ENCODE data around the gene RICTOR.
"Not testable (repeated sequence)": the region's sequence is repeated elsewhere in the genome, so short reads cannot be mapped to it uniquely, and the experiment has no call there.

Gene RICTOR

DNA sequence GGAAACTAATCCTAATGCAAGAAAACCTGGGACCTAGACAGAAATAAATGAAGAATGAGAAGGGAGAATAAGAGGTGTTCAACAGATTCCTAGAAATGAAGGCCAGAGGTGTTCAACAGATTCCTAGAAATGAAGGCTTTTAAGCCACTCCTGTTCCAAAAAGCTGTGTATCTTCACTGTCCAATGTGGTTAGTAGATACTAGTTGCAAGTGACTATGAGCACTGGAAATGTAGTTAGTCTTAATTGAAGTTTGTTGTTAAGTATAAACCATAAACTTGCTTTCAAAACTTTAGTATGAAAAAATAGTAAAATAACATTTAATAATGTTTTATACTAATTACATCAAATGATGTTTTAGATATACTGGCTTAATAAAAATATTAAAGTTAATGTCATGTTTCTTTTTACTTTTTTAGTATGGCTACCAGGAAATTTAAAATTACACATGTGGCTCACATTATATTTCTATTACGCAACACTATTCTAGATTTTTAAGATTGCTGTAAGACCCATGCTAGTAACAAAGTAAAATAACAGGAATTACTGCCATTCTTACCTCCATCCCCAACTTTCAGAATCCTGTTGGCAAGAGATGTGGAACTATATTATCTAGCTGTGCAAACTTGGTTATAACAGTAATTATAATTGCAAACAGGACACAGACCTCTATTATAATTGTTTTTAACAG lies 57.5 kb downstream of the RICTOR start:
- Histone ChIP-seq H3K27ac (no peak overlapping the region), H3K27me3 (no peaks in the 10 kb centered on the region), H3K9me3 (peaks cover 9% of the 10 kb centered on the region), H3K4me1 (ENCODE audit: control insufficient read depth in 1 of 2, insufficient read depth in 1 of 2, low read depth in 1 of 2, low read length in 1 of 2) (peaks cover 0 to 15% of the 10 kb centered on the region in 2 experiments), H3K36me3 (peaks cover 49% of the 10 kb centered on the region), H3K4me3 (ENCODE audit: low read depth in 1 of 2, low read length in 1 of 2) (no peak overlapping the region)
- TF ChIP-seq, protein P1, sequence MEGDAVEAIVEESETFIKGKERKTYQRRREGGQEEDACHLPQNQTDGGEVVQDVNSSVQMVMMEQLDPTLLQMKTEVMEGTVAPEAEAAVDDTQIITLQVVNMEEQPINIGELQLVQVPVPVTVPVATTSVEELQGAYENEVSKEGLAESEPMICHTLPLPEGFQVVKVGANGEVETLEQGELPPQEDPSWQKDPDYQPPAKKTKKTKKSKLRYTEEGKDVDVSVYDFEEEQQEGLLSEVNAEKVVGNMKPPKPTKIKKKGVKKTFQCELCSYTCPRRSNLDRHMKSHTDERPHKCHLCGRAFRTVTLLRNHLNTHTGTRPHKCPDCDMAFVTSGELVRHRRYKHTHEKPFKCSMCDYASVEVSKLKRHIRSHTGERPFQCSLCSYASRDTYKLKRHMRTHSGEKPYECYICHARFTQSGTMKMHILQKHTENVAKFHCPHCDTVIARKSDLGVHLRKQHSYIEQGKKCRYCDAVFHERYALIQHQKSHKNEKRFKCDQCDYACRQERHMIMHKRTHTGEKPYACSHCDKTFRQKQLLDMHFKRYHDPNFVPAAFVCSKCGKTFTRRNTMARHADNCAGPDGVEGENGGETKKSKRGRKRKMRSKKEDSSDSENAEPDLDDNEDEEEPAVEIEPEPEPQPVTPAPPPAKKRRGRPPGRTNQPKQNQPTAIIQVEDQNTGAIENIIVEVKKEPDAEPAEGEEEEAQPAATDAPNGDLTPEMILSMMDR (IDR thresholded peaks at IDR 0.05) = no peak

DNA sequence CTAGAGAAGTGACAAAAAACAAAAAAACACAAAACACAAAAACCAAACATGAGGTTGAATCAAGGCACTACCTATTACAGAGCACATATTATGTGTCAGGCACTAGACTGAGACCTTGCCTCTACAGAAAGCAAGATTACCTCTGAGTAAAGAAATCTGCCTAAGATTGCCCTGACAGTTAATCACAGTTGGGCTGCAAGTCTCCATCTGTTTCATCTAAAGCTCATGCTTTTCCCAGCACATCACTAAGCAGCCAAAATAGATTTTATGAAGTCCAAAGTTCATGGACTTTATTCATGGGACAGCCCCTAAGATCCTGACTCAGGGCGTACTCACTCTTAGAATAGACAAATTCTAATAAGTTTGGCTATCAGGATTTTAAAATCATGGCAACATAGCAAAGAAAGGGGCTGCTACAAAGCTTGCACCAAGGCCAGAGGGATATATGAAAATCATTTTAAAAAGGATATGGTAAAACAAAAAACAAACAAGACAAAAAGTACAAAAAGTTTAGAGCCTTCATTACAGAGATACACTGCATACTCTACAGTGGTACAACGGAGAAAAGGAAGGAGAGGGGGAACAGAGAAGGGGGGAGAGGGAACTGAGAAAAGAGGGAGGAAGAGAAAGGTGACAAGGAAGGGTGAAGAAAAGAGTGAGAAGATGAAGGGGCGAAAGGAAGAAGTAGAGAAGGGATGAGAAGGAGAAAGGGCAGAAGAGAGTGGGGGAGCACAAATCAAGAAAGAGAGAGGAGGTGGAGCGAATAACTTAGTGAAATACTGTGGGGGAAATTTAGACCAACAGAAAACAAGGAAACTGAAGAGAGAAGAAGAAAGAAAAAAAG lies 58.2 kb downstream of the RICTOR start:
- H3K4me1 ChIP-seq (ENCODE audit: control insufficient read depth in 1 of 2, insufficient read depth in 1 of 2, low read depth in 1 of 2, low read length in 1 of 2) = peaks cover 0 to 10% of the 10 kb centered on the region in 2 experiments
- no peaks in the 10 kb centered on the region for H3K27me3 ChIP-seq
- TF ChIP-seq, protein P1 (IDR thresholded peaks at IDR 0.05) = no peak
- H3K9me3 ChIP-seq = peaks cover 10% of the 10 kb centered on the region
- H3K4me3 ChIP-seq (ENCODE audit: low read depth in 1 of 2, low read length in 1 of 2) = no peak overlapping the region
- H3K36me3 ChIP-seq = peaks cover 47% of the 10 kb centered on the region
- H3K27ac ChIP-seq = peak overlapping the region; percentile 46

GRCh38 chr5:39014561-39014960 lies 59.6 kb downstream of the RICTOR start:
- Histone ChIP-seq H3K27ac (no peak overlapping the region), H3K27me3 (no peaks in the 10 kb centered on the region), H3K4me1 (ENCODE audit: control insufficient read depth in 1 of 2, insufficient read depth in 1 of 2, low read depth in 1 of 2, low read length in 1 of 2) (peaks cover 0 to 3% of the 10 kb centered on the region in 2 experiments), H3K9me3 (peaks cover 10% of the 10 kb centered on the region), H3K4me3 (ENCODE audit: low read depth in 1 of 2, low read length in 1 of 2) (no peak overlapping the region), H3K36me3 (peaks cover 33% of the 10 kb centered on the region)
- TF ChIP-seq, protein P1 (IDR thresholded peaks at IDR 0.05) = no peak

GRCh38 chr5:39013938-39014337 lies 60.3 kb downstream of the RICTOR start:
- no peak overlapping the region for H3K4me3 ChIP-seq (ENCODE audit: low read depth in 1 of 2, low read length in 1 of 2)
- H3K27me3 ChIP-seq = no peaks in the 10 kb centered on the region
- TF ChIP-seq, protein P1 (IDR thresholded peaks at IDR 0.05) = no peak
- H3K36me3 ChIP-seq = peaks cover 26% of the 10 kb centered on the region
- H3K27ac ChIP-seq = peak overlapping the region; percentile 14
- H3K4me1 ChIP-seq (ENCODE audit: control insufficient read depth in 1 of 2, insufficient read depth in 1 of 2, low read depth in 1 of 2, low read length in 1 of 2) = peaks cover 0 to 3% of the 10 kb centered on the region in 2 experiments
- peaks cover 10% of the 10 kb centered on the region for H3K9me3 ChIP-seq

DNA sequence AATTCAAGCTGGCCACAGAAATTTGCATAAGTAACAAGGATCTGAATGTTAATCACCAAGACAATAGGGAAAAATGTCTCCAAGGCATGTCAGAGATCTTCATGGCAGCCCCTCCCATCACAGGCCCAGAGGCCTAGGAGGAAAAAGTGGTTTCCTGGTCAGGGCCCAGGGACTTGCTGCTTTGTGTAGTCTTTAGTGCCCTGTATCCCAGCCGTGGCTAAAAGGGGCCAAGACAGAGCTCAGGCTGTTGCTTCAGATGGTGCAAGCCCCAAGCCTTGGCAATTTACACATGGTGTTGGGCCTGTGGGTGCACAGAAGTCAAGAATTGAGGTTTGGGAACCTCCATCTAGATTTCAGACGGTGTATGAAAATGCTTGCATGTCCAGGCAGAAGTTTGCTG lies 63.2 kb downstream of the RICTOR start:
- H3K9me3 ChIP-seq; H3K27ac ChIP-seq; H3K4me1 ChIP-seq (ENCODE audit: control insufficient read depth in 1 of 2, insufficient read depth in 1 of 2, low read depth in 1 of 2, low read length in 1 of 2); H3K4me3 ChIP-seq (ENCODE audit: low read depth in 1 of 2, low read length in 1 of 2); H3K27me3 ChIP-seq: not testable (repeated sequence)
- H3K36me3 ChIP-seq = peaks cover 11% of the 10 kb centered on the region

GRCh38 chr5:39009981-39010380 lies 64.2 kb downstream of the RICTOR start:
- H3K36me3 ChIP-seq = peaks cover 11% of the 10 kb centered on the region
- TF ChIP-seq, protein P1 (IDR thresholded peaks at IDR 0.05) = no peak
- peak overlapping the region; percentile 8 for H3K27ac ChIP-seq
- no peak overlapping the region for H3K4me3 ChIP-seq (ENCODE audit: low read depth in 1 of 2, low read length in 1 of 2)
- H3K9me3 ChIP-seq = peaks cover 10% of the 10 kb centered on the region
- H3K27me3 ChIP-seq = no peaks in the 10 kb centered on the region
- H3K4me1 ChIP-seq (ENCODE audit: control insufficient read depth in 1 of 2, insufficient read depth in 1 of 2, low read depth in 1 of 2, low read length in 1 of 2) = peaks cover 0 to 3% of the 10 kb centered on the region in 2 experiments
